HTERT RPE-1 (cell line): ENCODE results near the gene MEIOB.
"Not testable (repeated sequence)": the region's sequence is repeated elsewhere in the genome, so short reads cannot be mapped to it uniquely, and the experiment has no call there.

ENCODE experiments used
- in situ Hi-C: fragments of 300-500 bp; cut with MboI; formaldehyde crosslinking; loops from 4 replicates; pipeline ENCODE4 v1.14.3; 2020; ENCODE audit warnings: low sequenced_read_pairs

MEIOB gene

GRCh38 chr16:1816396-1817275 is 55.3 kb downstream of the MEIOB start:
- in situ Hi-C loops: no loop called here

GRCh38 chr16:1815461-1815860 is 56.5 kb downstream of the MEIOB start:
- in situ Hi-C loops: no loop called here

- in situ Hi-C loops: no loop called here
These were observed 59.2 kb downstream of the MEIOB start for GRCh38 chr16:1812732-1813163.

GRCh38 chr16:1810536-1810935 is 61.4 kb downstream of the MEIOB start:
- in situ Hi-C loops: no loop called here

GRCh38 chr16:1810106-1810505 is 61.9 kb downstream of the MEIOB start:
- in situ Hi-C loops: no loop called here

- in situ Hi-C loops: no loop called here
These were observed 62.6 kb downstream of the MEIOB start for GRCh38 chr16:1809281-1809801.

- in situ Hi-C loops: no loop called here
These were observed 63.3 kb downstream of the MEIOB start for GRCh38 chr16:1808691-1809090.

- in situ Hi-C loops: no loop called here
These were observed 64.3 kb downstream of the MEIOB start for GRCh38 chr16:1807626-1808025.

- in situ Hi-C loops: no loop called here
These were observed 71.3 kb downstream of the MEIOB start for GRCh38 chr16:1800701-1801100.

- in situ Hi-C loops: not testable (repeated sequence)
These were observed 72.7 kb downstream of the MEIOB start for GRCh38 chr16:1799263-1799662.

- in situ Hi-C loops: no loop called here
These were observed 76.9 kb downstream of the MEIOB start for GRCh38 chr16:1794908-1795666.

GRCh38 chr16:1794221-1794871 is 77.6 kb downstream of the MEIOB start:
- in situ Hi-C loops: no loop called here

GRCh38 chr16:1793578-1794220 is 78.3 kb downstream of the MEIOB start, which contains the start of gene IGFALS:
Gene IGFALS, minus strand, starts transcription at chr16:1793705. Its CDS starts 53 bp downstream, at chr16:1793652.
- in situ Hi-C loops: no loop called here

GRCh38 chr16:1792836-1793577 is 79.0 kb downstream of the MEIOB start:
- in situ Hi-C loops: no loop called here

- in situ Hi-C loops: no loop called here
These were observed 79.8 kb downstream of the MEIOB start for GRCh38 chr16:1791943-1792812.

GRCh38 chr16:1791256-1791942 is 80.6 kb downstream of the MEIOB start:
- in situ Hi-C loops: no loop called here

GRCh38 chr16:1790611-1791255 is 81.2 kb downstream of the MEIOB start:
- in situ Hi-C loops: no loop called here

- in situ Hi-C loops: no loop called here
These were observed 81.7 kb downstream of the MEIOB start for GRCh38 chr16:1790261-1790610.
